Activated B cell treated with CpG ODN at 0.5 μM for 24 hours (primary cell): ENCODE measurements around the gene HHLA2. TPM values are rescaled to one million over a fixed set of nuclear protein-coding genes. Genes with fewer than 3 reads are reported as not detected.

Experiments used
- ATAC-seq: fragments of 200-7000 bp; cut with Tn5 transposase; one replicate; pipeline ENCODE4 v1.10.0; 2021; ENCODE audit warnings: low read depth, mild to moderate bottlenecking, moderate library complexity
- CTCF ChIA-PET: fragments of 350-600 bp; sonication (Branson Sonifier 250); formaldehyde crosslinking; loops from one replicate; lab custom pipeline; 2021; ENCODE audit warnings: antibody characterized with exemption; lab: Charles Lee
- POLR2A ChIA-PET: fragments of 350-600 bp; sonication (Branson Sonifier 250); formaldehyde crosslinking; loops from one replicate; lab custom pipeline; 2021; ENCODE audit warnings: antibody characterized with exemption; lab: Charles Lee
- DNase-seq: peaks from one replicate; pipeline ENCODE4 v3.0.0; 2022
- H3K27ac Mint-ChIP-seq: one replicate; pipeline ENCODE4 v1.8.0; 2020; ENCODE audit warnings: mixed read lengths
- H3K27me3 Mint-ChIP-seq: one replicate; pipeline ENCODE4 v1.8.0; 2021; ENCODE audit warnings: mixed read lengths
- H3K36me3 Mint-ChIP-seq: one replicate; pipeline ENCODE4 v1.8.0; 2021; ENCODE audit warnings: low read depth, mixed read lengths
- H3K4me1 Mint-ChIP-seq: one replicate; pipeline ENCODE4 v1.8.0; 2021; ENCODE audit warnings: mixed read lengths
- H3K4me3 Mint-ChIP-seq: one replicate; pipeline ENCODE4 v1.8.0; 2020; ENCODE audit warnings: mild to moderate bottlenecking, mixed read lengths
- H3K9me3 Mint-ChIP-seq: one replicate; pipeline ENCODE4 v1.8.0; 2020; ENCODE audit warnings: mixed read lengths
- intact Hi-C: fragments of 100-400 bp; cut with micrococcal nuclease; formaldehyde crosslinking; loops from one replicate; pipeline ENCODE4 v1.15.1; 2024
- total RNA-seq: library from RNA; stranded (reverse); gene quantifications from 2 replicates; pipeline ENCODE4 v1.2.3, GENCODE V29; 2022
- TF ChIP-seq, protein P1 (sequence below): fragments of 200-600 bp; IDR thresholded peaks from one replicate; pipeline ENCODE4 v1.8.0; 2022; ENCODE audit warnings: antibody characterized with exemption, mild to moderate bottlenecking

HHLA2 gene
- total RNA-seq, 1 donor from 2014 or later = 1.00 TPM

GRCh38 chr3:108346301-108347227 is 50.2 kb downstream of the HHLA2 start:
- ATAC-seq = no peak
- intact Hi-C loops = no loop called here
- TF ChIP-seq, protein P1, sequence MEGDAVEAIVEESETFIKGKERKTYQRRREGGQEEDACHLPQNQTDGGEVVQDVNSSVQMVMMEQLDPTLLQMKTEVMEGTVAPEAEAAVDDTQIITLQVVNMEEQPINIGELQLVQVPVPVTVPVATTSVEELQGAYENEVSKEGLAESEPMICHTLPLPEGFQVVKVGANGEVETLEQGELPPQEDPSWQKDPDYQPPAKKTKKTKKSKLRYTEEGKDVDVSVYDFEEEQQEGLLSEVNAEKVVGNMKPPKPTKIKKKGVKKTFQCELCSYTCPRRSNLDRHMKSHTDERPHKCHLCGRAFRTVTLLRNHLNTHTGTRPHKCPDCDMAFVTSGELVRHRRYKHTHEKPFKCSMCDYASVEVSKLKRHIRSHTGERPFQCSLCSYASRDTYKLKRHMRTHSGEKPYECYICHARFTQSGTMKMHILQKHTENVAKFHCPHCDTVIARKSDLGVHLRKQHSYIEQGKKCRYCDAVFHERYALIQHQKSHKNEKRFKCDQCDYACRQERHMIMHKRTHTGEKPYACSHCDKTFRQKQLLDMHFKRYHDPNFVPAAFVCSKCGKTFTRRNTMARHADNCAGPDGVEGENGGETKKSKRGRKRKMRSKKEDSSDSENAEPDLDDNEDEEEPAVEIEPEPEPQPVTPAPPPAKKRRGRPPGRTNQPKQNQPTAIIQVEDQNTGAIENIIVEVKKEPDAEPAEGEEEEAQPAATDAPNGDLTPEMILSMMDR = no peak
- H3K9me3 Mint-ChIP-seq = no peaks in the 10 kb centered on the region
- peak overlapping the region; percentile 37 for H3K4me3 Mint-ChIP-seq
- no peak for DNase-seq
- H3K4me1 Mint-ChIP-seq = peaks cover 27% of the 10 kb centered on the region
- H3K27ac Mint-ChIP-seq = no peak overlapping the region
- ChIA-PET CTCF (no interaction called here), POLR2A (no interaction called here)
- H3K36me3 Mint-ChIP-seq = no peaks in the 10 kb centered on the region
- H3K27me3 Mint-ChIP-seq = no peaks in the 10 kb centered on the region

- no peaks in the 10 kb centered on the region for H3K27me3 Mint-ChIP-seq
- intact Hi-C loops = no loop called here
- peaks cover 2% of the 10 kb centered on the region for H3K4me1 Mint-ChIP-seq
Observed at GRCh38 chr3:108352176-108352575, 55.8 kb downstream of the HHLA2 start.

GRCh38 chr3:108354562-108354961 is 58.2 kb downstream of the HHLA2 start:
- ATAC-seq (no peak), DNase-seq (no peak)
- Mint-ChIP-seq H3K4me3 (no peak overlapping the region), H3K36me3 (no peaks in the 10 kb centered on the region), H3K27ac (no peak overlapping the region), H3K27me3 (no peaks in the 10 kb centered on the region), H3K9me3 (no peaks in the 10 kb centered on the region), H3K4me1 (no peaks in the 10 kb centered on the region)
- TF ChIP-seq, protein P1 = no peak
- intact Hi-C loops = no loop called here
- ChIA-PET POLR2A (no interaction called here), CTCF (interaction anchor here (1.0 kb wide), 1 partner anchor 32 kb away, joined by 3 read pairs; no protein-coding TSS in a partner anchor)

More at GRCh38 chr3:108352176-108352575, 55.8 kb downstream of the HHLA2 start:
- ChIA-PET CTCF (no interaction called here), POLR2A (no interaction called here)
- TF ChIP-seq, protein P1 = no peak
- Mint-ChIP-seq H3K36me3 (no peaks in the 10 kb centered on the region), H3K27ac (no peak overlapping the region), H3K4me3 (no peak overlapping the region), H3K9me3 (no peaks in the 10 kb centered on the region)
- DNase-seq (no peak), ATAC-seq (no peak)

DNA sequence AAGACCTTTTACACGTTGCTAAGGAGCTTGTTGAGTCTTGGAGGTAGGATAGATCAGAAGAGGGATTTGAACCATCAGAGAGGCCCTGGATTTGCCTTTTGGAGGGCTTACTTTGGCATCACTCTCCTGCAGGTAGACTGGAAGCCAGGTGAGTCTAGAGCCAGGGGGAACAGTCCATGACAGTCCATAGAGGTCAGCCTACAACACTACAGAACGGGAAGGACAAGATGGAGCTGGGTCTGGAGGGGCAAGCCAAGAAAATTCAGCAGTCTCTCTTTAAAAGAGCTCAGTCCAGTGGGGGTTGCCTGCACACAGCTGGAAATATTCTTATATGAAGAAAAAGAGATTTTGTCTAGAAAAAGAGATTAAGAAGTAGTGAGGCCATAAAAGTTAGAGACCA is 60.7 kb downstream of the HHLA2 start:
- Mint-ChIP-seq H3K27me3 (no peaks in the 10 kb centered on the region), H3K4me1 (peaks cover 4% of the 10 kb centered on the region), H3K36me3 (no peaks in the 10 kb centered on the region), H3K27ac (no peak overlapping the region), H3K4me3 (no peak overlapping the region), H3K9me3 (no peaks in the 10 kb centered on the region)
- TF ChIP-seq, protein P1 = no peak
- DNase-seq (no peak), ATAC-seq (no peak)
- POLR2A ChIA-PET = no interaction called here
- CTCF ChIA-PET = no interaction called here
- intact Hi-C loops = no loop called here

GRCh38 chr3:108359011-108359410 is 62.7 kb downstream of the HHLA2 start:
- ChIA-PET POLR2A (interaction anchor here (0.7 kb wide), 1 partner anchor 683 kb away, joined by 3 read pairs; no protein-coding TSS in a partner anchor), CTCF (interaction anchor here (0.7 kb wide), 1 partner anchor 157 kb away, joined by 3 read pairs; no protein-coding TSS in a partner anchor)
- Mint-ChIP-seq H3K4me3 (no peak overlapping the region), H3K9me3 (peaks cover 5% of the 10 kb centered on the region), H3K4me1 (peaks cover 8% of the 10 kb centered on the region), H3K27ac (no peak overlapping the region), H3K36me3 (no peaks in the 10 kb centered on the region), H3K27me3 (no peaks in the 10 kb centered on the region)
- intact Hi-C loops = no loop called here
- ATAC-seq (no peak), DNase-seq (no peak)
- TF ChIP-seq, protein P1 = no peak
